Measurements from ENCODE around the gene ZIC4. TPM values are rescaled to one million over a fixed set of nuclear protein-coding genes. Genes with fewer than 3 reads are reported as not detected.

The ZIC4 gene
- polyA plus RNA-seq (ENCODE audit: insufficient read length in 3 of 3): under 1 TPM in 1 of 3 donors, not detected in 2; 0.06 TPM
- long read RNA-seq, donor 1: 0 reads
- long read RNA-seq, donor 2: 0 reads
- long read RNA-seq, donor 3: 0 reads
- long read RNA-seq, donor 4: 0 reads
- long read RNA-seq, donor 5: 0 reads
- long read RNA-seq, donor 6: 0 reads
- long read RNA-seq, donor 7: 0 reads
- long read RNA-seq, donor 8: 0 reads
- long read RNA-seq, donor 9: 0 reads
- long read RNA-seq, donor 10: 0 reads
- long read RNA-seq, donor 11: 0 reads
- long read RNA-seq, donor 12: 0 reads
- long read RNA-seq, donor 13: 0 reads
- long read RNA-seq, donor 14: 0 reads
- long read RNA-seq, donor 15: 0 reads
- long read RNA-seq, donor 16: 0 reads

- no peak for DNase-seq (ENCODE audit: extremely low read depth in 1 of 11, low read depth in 9 of 11, low spot score in 4 of 11)
Measured at GRCh38 chr3:147406028-147406931, at the start of gene ZIC4. TSS of gene ZIC4 (minus strand) at chr3:147406543. CDS start at chr3:147402797, 3,746 bp downstream.

- no peak for DNase-seq (ENCODE audit: extremely low read depth in 1 of 11, low read depth in 9 of 11, low spot score in 4 of 11)
Measured at GRCh38 chr3:147449669-147450068, 43.3 kb upstream of the ZIC4 start.

- DNase-seq (ENCODE audit: extremely low read depth in 1 of 11, low read depth in 9 of 11, low spot score in 4 of 11): no peak
Measured at GRCh38 chr3:147447224-147447623, 40.9 kb upstream of the ZIC4 start.

- DNase-seq (ENCODE audit: extremely low read depth in 1 of 11, low read depth in 9 of 11, low spot score in 4 of 11): no peak
Measured at GRCh38 chr3:147431751-147432150, 25.4 kb upstream of the ZIC4 start.

GRCh38 chr3:147428754-147429153 lies 22.4 kb upstream of the ZIC4 start:
- no peak for DNase-seq (ENCODE audit: extremely low read depth in 1 of 11, low read depth in 9 of 11, low spot score in 4 of 11)

GRCh38 chr3:147428326-147428725 lies 22.0 kb upstream of the ZIC4 start:
- DNase-seq (ENCODE audit: extremely low read depth in 1 of 11, low read depth in 9 of 11, low spot score in 4 of 11): no peak

- DNase-seq (ENCODE audit: extremely low read depth in 1 of 11, low read depth in 9 of 11, low spot score in 4 of 11): no peak
Measured at GRCh38 chr3:147427746-147428145, 21.4 kb upstream of the ZIC4 start.

GRCh38 chr3:147426931-147427330 lies 20.6 kb upstream of the ZIC4 start:
- DNase-seq (ENCODE audit: extremely low read depth in 1 of 11, low read depth in 9 of 11, low spot score in 4 of 11): no peak

GRCh38 chr3:147425388-147425850 lies 19.1 kb upstream of the ZIC4 start:
- no peak for DNase-seq (ENCODE audit: extremely low read depth in 1 of 11, low read depth in 9 of 11, low spot score in 4 of 11)

GRCh38 chr3:147424581-147425387 lies 18.4 kb upstream of the ZIC4 start:
- DNase-seq (ENCODE audit: extremely low read depth in 1 of 11, low read depth in 9 of 11, low spot score in 4 of 11): no peak

GRCh38 chr3:147423798-147424580 lies 17.6 kb upstream of the ZIC4 start:
- DNase-seq (ENCODE audit: extremely low read depth in 1 of 11, low read depth in 9 of 11, low spot score in 4 of 11): no peak

- no peak for DNase-seq (ENCODE audit: extremely low read depth in 1 of 11, low read depth in 9 of 11, low spot score in 4 of 11)
Measured at GRCh38 chr3:147423537-147423797, 17.1 kb upstream of the ZIC4 start.

GRCh38 chr3:147422601-147423536 lies 16.5 kb upstream of the ZIC4 start:
- no peak for DNase-seq (ENCODE audit: extremely low read depth in 1 of 11, low read depth in 9 of 11, low spot score in 4 of 11)

GRCh38 chr3:147422196-147422595 lies 15.9 kb upstream of the ZIC4 start:
- no peak for DNase-seq (ENCODE audit: extremely low read depth in 1 of 11, low read depth in 9 of 11, low spot score in 4 of 11)

- no peak for DNase-seq (ENCODE audit: extremely low read depth in 1 of 11, low read depth in 9 of 11, low spot score in 4 of 11)
Measured at GRCh38 chr3:147421184-147421912, 15.0 kb upstream of the ZIC4 start.

- no peak for DNase-seq (ENCODE audit: extremely low read depth in 1 of 11, low read depth in 9 of 11, low spot score in 4 of 11)
Measured at GRCh38 chr3:147420353-147421183, 14.2 kb upstream of the ZIC4 start.
